Measurements from ENCODE around the gene LRP1-AS. TPM values are rescaled to one million over a fixed set of nuclear protein-coding genes. Genes with fewer than 3 reads are reported as not detected.
A peak's percentile ranks its signal among the peaks of the same experiment; 100 is the strongest.

Gene LRP1-AS
- polyA plus RNA-seq, 5 donors = 0.29 to 1.1 (median 0.78) TPM; not detected in 1

DNA sequence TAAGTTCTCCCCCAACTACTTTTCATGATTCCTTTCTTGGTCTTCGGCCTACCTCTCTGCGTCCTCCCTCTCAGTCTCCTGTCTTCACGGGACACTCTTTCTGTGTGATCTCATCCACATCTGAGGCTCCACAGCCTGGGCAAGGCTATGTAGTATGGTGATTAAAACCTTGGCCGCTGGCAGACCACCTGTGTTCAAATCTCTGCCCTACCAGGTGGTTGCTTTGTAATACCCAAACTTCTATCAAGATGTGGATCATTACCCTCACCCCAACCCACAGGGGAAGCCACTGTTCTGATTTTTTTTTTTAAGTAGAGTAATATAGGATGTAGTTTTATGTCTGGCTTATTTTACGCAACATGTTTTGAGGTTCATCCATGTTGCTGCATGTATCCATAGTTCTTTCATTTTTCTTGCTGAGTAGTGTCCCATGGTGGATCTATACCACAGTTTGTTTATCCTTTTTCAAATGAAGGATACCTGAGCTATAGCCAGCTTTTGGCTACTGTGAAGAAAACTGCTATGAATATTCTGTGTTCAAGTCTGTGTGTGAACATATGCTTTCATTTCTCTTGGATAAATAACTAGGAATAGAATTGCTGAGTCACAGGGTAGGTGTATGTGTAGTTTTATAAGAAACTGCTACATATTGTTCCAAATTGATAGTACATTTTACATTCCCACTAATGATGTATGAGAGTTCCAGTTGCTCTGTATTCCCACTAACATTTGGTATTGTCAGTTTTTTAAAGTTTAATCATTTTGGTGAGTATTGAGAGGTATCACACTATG, 27.9 kb downstream of the LRP1-AS start:
- DNase-seq = no peak

DNA sequence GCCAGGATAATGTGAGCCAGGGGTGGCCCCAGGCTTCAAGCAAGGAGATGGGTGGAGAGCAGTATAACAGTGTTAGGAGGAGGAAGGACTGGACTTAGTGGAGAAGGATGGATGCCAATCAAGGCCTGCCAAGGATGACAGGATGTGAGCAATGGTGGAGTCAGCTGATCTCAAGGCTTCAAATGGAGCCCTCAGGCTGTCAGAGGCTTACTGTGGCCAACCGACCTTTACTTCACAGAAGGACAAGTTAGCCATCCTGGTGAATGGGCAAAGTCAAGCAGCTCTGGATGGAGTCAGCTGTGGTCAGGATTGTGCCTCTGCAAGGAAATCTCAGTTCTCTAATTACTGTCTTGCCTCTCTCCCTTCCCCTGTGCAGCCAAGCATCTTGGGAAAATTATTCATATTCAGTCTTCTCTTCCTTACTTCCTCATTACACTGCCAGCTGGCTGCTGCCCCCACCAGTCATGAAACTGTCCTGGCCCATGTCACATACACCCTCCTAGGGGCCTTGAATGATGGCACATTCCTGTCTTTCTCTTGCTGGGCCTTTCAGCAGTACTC, 28.6 kb downstream of the LRP1-AS start:
- DNase-seq = no peak

GRCh38 chr12:57116580-57117281, 30.7 kb downstream of the LRP1-AS start:
- no peak for DNase-seq

GRCh38 chr12:57112492-57113294, 34.7 kb downstream of the LRP1-AS start:
- DNase-seq = no peak

DNA sequence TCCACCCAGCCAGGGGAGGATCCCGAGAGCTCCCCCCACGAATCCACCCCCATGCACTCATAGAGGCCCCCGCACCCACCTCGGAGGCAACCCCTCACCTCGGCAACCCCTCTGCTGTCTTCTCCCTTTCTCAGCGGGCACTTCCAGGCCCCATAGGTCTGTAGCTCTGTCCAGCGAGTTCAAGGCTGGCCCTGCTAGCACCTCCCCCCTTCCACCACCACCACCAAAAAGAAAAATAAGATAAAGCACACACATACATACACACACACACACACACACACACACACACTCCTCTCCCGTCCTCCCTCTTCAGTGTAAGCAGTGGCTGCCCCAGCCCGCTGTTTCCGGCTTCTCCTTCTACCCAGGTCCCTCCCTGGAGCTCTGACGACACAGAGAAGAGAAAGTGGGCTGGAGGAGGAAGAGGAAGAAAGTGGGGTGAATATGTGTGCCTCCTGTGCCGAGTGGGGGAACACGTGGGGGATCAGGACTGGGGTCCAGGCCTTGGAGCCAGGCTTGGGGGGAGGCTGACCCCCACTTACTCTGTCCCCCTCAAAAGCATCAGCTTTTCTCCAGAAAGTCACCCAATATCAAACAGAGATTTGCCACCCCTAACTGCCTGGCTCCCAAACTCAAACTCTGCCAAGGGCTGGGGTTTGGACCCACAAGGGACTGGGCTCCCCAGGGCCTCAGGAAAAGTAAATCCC, 36.2 kb downstream of the LRP1-AS start, which contains the start of gene STAT6:
Gene STAT6 (minus strand): TSS at position 332 of the 704 bp plus-strand sequence. CDS start 3,084 bp downstream, outside the sequence.
- DNase-seq = peak; percentile 81 to 85

DNA sequence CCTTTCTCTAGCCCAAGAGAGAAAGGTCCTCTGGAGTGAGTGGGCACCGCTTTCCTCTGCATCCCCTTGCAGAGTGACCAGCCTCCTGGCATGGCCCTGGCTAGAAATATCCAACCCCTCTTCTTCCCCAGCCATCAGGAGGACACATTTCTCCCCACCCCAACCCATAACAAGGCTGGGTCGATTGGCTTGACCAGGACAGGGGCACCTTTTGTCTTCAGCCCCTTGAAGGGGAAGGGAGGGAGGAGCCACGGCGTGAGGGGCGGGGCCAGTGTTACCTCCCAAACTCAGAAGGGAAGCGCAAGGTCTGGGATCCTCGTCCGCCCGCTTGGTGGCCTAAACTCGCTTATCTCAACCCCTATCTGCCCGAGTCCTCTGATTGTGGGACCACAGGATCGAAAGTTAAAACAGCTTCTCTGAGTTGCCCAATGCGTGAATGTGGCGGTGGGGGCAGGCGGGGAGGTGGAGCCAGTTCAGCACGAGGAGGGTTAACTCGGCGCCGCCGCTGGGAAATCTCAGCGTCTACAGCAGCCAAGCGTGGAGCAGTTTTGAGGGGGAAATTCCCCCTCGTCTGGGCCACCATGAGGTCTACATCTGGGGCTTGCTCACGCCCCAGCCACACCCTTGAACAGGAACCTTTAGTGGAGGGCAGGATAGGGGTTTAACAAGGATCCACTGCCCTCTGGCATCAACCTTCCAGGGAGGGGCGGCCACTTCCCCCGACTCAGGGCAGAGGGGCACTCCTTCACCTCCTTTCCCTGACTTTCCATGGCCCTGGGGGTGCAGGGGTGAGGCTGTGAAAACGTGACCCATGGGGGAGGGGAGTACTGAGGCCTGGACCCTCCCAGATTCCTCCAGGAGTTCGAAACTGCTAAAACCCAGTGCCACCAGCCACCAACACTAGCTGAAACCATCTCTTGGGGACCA, 37.1 kb downstream of the LRP1-AS start:
- DNase-seq = peak in 1 of 2 donors; percentile 55

DNA sequence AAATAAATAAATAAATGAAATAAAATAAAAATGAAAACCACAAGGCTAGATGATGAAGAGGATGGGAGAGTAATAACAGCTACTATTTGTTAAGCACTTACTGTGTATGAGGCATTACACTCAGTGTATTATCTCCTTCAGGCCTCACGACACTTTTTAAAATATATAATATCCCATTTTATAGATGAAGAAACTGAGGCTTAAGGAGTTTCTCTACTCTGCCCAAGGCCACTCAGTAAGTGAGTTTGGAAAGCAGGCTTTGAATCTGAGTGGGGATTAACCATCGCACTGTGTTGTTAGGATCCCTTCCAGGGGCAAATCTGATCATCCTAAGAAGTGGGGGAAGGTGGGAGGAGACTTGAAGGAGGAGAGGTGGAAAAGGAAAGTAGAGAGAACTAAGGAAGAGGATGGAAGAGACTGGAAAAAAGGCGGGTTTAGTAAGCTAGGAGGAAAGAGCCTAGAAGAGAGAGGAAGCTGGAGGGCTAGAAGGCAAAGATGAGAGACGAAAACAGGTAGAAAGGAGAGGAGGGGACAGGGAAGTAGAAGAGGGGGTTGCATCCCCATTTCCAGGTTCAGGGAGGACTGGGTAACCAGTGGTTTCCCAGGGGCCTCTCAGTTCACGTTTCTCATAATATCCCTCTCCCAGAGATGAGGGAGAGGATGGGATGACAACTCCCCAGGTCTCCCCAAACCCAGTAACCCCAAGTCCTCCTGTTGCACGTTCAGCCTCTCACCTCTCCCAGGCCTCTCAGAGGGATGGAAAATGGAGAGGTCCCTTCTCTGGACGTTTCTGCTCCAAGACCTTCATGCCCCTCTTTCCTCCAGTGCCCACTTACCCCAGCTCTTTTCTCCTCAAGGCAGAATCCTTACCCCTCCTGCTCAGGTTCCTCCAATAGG, 38.0 kb downstream of the LRP1-AS start:
- no peak for DNase-seq

DNA sequence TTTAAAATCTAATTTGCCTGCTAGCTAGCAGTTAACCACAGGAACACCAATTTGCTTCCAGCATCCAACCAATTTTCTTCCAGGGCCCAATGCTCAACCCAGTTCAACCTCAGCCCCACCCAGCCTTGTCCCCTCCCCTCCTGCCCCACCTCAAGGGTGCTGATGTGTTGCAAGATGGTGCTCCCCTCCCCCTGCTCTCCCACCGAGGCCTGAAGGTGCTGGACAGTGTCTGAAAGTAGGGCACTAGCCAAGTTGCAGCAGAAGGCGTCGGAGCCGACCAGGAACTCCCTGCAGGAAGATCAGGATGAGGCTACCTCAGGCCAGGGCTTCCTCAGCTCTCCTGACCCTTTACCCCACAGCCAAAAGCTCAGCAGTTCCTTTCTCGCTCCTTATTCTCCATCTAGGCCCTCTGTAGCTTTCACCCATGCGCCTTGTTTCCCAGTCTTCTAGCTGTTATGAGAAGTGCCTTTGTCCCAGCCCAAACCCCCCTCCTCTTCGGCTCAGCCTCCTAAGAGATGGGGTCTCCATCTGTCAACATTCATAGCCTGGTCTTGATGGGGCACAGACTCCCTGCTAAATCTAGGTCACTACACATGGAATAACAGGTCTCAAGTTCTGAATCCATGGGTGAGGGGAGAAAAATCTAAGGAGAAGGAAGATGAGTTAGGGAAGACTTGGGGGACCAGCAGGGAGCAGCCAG, 39.8 kb downstream of the LRP1-AS start:
- no peak for DNase-seq

DNA sequence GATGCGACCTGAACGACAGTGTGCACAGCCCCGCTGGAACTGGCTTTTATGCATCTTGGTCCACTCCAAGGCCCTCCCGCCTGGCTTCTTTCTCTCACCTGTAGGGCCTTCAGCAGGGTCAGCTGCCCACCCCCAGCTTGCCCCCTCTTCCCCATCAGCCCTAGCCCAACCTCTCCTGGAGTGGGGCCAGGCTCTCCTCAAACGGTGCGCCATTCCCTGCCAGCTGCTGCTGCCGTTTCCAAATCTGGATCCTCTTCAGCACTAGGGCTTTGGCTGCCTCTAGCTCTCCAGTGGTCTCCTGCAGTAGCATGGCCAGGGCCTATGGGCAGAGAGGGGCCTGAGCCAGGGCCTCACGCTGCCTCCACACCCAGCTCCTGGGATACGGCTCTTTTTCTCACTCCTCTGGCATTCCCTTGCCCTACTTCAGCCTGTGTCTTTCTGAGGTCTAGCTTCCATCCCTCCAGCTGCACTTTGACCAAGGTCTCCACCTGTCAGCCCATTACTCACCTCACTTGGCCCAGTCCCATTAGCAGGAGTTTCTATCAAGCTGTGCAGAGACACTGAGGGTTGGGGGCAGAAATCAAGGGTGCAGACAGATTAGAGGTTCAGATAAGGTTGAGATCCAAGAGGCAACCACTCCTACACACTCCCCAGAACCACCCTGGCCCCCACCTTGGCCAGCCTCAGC, 41.3 kb downstream of the LRP1-AS start:
- DNase-seq = no peak

GRCh38 chr12:57105011-57105753, 42.2 kb downstream of the LRP1-AS start:
- no peak for DNase-seq

DNA sequence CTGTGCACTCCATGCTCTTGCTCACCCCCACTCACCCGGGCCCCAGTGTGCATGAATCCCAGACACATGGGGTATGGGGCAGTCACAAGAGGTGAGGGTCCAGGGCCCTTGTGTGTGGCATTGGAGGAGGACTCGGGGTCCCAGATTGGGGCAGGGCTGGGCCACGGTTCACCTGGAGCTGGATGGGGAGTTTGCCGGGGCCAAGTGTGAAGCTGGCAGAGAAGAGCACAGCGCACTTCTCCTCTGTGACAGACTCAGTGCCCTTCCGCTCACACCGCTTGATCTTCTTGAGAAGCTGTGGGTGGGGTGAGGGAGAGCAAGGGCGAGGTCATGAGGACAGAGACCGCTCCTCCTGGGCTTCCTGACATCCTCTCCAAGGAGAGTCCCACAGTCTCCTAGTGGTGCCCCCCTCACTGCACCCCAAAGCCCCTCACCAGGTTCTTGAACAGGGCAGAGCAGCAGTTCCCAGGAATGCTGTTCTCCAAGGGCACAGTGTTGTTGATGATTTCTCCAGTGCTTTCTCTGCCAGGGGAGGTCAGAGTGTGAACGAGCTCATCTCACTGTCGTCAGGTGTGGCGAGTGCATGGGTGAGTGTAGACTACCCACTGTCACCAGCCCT, 43.0 kb downstream of the LRP1-AS start:
- no peak for DNase-seq

DNA sequence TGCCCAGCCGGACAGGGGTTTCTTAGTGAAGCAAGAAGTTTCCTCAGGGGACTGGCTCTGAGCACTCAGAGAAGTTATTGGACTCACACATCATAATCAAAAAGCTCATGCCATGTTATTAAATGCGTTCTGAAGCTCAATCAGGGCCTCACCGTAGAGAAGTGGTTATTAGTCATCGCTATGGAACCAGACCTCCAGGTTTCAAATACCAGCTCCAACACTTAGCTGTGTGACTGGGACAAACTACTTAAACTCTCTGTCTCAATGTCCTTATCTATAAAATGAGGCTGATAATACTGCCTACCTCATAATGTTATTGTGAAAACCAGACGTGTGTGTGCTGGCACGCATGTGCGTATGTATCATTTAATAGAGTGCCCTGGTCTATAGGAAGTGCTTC, 43.6 kb downstream of the LRP1-AS start:
- no peak for DNase-seq

GRCh38 chr12:57101892-57102695, 45.3 kb downstream of the LRP1-AS start:
- no peak for DNase-seq

DNA sequence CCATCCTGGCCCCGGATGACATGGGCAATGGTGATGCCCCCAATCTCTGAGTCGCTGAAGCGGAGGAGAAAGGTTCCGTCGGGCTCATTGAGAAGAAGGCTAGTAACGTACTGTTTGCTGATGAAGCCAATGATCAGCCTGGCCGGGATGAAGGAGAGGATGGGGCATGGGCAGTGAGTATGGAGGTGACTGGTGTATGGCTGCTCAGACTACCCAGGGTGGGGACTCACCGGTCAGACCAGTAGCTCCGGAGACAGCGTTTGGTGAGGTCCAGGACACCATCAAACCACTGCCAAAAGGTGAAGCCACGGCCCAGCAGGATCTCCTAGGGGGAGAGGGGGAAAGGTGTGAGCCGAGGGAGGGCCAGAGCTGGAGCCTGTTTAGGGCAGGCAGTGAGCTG, 47.7 kb downstream of the LRP1-AS start:
- DNase-seq = no peak

GRCh38 chr12:57099047-57099714, 48.2 kb downstream of the LRP1-AS start:
- no peak for DNase-seq
